Glomerular endothelial cell (primary cell): ENCODE measurements around the gene MAP7D1. TPM values are rescaled to one million over a fixed set of nuclear protein-coding genes. Genes with fewer than 3 reads are reported as not detected.
"Not testable (repeated sequence)": the region's sequence is repeated elsewhere in the genome, so short reads cannot be mapped to it uniquely, and the experiment has no call there.

Source experiments
- DNase-seq: peaks from one replicate; pipeline ENCODE4 v3.0.0-alpha.2; 2011; ENCODE audit warnings: low read depth, low spot score; ENCODE audit errors: extremely low read depth
- total RNA-seq: library from RNA; depleted of rRNA; stranded (reverse); fragments of >200 nt; gene quantifications from 2 replicates; pipeline ENCODE4 v1.2.3, GENCODE V29; 2015

The MAP7D1 gene
- total RNA-seq, 1 donor from 2014 or later, result 282 TPM

GRCh38 chr1:36151134-36151844 lies 4.7 kb upstream of the MAP7D1 start:
- no peak for DNase-seq

- DNase-seq, result no peak
Measured at GRCh38 chr1:36151845-36152203, 4.1 kb upstream of the MAP7D1 start.

DNA sequence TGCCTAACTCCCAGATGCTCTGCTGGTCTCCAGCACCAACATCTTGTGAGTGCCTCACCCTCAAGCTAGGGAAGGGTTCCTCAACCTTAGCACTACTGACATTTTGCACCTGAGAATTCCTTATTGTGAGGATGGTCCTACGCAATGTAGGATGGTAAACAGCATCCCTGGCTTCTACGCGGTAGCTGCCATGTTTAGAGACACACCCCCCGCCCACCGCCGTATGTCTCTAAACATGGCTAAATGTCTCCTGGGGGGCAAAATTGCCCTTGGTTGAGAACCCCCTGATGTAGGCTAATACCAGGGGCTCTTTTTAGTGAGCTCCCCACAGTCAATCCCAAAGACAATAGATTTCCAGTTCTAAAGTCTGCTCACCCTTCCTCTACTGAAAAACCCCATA lies 2.5 kb upstream of the MAP7D1 start:
- no peak for DNase-seq

DNA sequence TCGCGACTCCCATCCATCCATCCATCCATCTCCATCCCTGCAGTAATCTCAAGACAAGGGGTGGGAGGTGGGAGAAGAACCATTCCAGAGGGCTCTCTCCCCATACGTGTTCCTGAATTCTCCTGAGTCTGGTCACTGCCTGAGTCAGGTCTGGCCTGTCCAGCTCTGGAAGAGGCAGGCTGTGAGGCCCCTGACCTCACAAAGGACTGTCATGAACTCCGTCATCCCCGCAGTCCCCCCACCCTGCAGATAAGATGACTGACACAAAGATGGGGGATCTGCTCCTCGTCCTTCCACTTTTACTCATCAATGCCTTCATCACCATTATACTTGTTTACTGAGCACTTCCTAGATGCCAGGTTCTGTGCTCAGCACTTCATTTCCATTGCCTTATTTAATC lies 1.6 kb upstream of the MAP7D1 start:
- DNase-seq, result no peak

DNA sequence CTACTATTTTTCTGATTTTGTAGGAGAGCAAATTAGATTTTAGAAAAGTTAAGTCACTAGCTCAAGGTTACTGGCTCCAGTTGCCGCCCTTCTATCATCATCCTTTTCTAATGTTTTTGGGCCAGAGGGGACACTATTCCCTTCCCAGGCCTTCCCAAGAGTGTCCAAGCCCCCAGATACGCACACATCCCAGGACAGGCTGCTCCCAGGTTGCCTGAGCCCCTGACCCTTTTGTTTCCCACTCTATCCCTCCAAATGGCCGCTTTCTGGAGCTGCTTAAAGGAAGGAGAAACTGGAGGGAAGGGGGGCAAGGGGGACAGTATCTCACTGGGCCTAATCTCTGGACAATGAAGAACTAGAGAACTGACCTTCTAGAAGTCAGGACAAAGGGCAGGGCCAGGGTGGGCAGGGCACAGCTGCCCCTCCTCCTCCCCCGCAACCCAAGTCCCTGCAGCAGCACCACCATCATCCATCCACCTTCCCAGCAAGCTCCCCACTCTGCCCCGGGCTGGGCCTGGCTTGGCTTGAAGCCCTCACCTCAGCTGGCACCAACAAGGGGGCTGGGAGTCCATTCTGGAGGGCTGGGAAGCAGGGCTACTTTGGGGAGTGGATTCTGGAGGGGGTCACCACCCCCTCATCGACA lies 1.1 kb upstream of the MAP7D1 start:
- no peak for DNase-seq

- no peak for DNase-seq
Measured at GRCh38 chr1:36156329-36157114, 562 bp downstream of the MAP7D1 start.

GRCh38 chr1:36157115-36157903 lies 1.3 kb downstream of the MAP7D1 start:
- no peak for DNase-seq

GRCh38 chr1:36157973-36158826 lies 2.2 kb downstream of the MAP7D1 start:
- DNase-seq, result no peak

DNA sequence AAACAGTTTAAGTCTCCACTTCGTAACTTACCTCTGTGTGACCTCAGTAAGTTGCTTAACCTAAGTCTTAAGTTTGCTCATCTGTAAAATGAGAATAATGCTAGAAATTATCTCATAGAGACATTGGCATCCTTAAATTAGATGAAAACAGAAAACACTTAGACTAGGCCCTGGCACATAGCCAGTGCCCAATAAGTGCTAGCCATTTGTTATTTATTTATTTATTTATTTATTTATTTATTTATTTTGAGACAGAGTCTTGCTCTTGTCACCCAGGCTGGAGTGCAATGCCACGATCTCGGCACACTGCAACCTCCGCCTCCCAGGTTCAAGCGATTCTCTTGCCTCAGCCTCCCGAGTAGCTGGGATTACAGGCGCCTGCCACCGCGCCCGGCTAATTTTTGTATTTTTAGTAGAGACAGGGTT lies 2.9 kb downstream of the MAP7D1 start:
- not testable (repeated sequence) for DNase-seq

DNA sequence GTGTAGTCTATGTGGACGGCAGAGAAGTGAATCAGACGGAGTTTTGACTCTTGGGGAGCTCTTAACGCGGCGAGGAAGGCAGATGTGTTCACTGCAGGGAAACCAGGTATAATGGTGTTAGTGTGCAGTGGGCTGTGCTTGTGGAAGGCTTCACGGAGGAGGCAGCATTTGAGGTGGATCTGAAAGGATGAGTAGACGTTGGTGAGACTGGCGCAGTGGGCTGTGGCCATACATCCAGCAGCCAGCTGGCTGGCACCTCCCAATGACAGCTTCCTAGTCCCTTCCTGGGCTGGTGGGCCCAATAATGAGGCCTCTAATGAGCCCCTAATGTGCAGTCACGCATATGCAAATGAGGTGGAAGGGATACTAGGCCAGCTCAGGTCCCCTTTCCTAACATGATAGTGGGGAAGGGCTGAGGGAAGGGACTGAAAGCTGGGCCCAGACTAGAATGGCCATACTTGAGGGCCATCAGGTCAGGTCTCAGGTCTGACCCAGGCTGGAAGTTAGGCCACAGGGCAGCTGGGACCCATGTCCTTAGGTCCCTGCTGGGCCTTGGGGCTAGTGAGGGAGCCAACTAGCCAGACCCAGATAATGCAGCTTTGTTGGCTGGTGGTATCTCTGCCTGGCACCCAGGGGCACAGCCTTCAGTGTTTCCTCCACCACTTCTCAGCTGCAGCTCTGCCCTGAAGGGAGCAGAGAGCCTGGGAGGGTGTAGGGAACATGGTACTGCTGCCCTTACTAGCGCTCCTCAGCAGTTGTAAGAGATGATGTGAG lies 3.8 kb downstream of the MAP7D1 start:
- DNase-seq, result no peak

GRCh38 chr1:36160388-36160948 lies 4.5 kb downstream of the MAP7D1 start:
- DNase-seq, result no peak

GRCh38 chr1:36160949-36161485 lies 5.1 kb downstream of the MAP7D1 start:
- DNase-seq, result no peak

DNA sequence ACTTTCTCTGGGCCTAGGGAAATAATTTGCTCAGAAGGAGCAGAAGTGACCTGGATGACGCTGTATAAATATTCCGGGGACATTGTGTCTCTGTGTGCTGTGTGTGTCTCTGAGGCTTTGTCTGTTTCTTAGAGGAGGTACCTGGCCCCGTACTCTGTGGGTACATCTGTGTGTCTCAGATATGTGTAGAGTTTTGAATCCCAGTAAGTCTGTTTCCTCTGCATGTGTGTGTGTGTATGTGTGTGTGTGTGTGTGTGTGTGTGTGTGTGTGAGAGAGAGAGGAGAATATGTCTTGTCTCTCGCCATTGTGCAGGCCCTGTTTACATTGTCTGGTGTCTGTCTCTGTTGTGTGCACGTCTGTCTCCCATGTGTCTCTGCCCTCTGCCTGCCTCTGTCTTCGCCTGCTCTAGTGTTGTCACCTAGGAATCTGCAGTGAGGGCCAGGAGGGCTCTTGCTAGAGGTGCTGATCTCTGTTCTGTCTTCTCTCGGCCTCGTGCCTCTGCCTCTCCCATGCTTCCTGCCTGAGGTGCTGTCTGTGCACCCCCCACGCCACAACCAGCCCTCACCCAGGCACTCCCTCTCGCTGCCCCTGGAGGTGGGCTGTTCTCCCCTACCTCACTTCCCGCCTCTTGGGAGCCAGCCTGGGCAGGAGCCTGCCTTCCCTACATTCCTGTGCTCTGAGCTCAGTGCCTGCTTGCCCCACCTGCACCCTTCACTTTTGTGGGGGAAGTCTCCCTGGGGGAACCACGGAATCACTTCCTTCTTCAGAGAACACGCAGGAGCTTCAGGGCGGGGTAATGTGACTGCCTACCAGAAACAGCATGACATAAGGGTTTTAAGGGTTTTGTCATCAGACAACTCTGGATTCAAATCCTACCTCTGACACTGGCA lies 5.9 kb downstream of the MAP7D1 start:
- no peak for DNase-seq

DNA sequence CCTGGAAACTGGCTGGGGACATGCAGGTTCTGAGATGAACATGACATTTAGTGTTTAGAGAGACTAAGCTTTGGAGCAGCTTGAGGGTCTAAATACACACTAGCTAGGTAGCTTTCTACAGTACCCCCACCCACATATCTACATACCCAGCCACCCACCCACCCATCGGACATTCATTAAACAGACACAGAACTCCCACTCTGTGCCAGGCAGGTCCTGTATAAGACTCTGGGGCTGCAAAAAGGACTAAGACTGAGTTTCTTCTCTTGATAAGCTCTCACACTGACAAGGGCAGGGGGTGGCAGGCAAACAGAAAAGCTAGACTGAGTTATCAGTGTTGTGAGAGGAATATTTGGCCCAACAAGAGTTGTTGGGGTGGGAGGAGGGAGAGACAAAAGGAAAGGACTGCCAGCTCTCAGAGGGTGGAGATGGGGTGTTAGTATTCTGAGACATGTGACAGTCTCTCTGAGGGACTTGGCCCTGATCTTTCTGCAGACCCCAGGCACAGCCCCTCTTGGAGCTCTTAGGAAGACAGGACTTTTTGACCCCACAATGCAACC lies 6.8 kb downstream of the MAP7D1 start:
- no peak for DNase-seq

GRCh38 chr1:36163426-36163825 lies 7.5 kb downstream of the MAP7D1 start:
- no peak for DNase-seq

DNA sequence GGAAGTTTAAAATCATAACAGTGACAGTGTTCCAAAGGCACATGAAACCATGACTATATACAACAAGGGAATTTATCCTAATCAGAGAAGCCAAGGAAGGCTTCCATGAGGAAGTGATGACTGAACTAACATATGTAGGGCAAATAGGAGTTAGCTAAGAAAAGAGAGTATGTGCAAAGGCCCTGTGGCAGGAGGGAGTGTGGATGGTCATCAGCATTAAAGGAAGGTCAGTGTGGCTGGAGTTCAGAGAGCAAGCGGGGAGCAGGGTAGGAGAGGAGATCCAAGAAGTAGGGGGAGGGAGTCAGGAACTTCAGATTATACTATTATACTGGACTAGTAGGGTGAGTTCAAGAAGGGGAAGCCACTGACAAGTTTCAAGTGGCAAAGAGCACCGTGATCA lies 8.4 kb downstream of the MAP7D1 start:
- DNase-seq, result no peak

DNA sequence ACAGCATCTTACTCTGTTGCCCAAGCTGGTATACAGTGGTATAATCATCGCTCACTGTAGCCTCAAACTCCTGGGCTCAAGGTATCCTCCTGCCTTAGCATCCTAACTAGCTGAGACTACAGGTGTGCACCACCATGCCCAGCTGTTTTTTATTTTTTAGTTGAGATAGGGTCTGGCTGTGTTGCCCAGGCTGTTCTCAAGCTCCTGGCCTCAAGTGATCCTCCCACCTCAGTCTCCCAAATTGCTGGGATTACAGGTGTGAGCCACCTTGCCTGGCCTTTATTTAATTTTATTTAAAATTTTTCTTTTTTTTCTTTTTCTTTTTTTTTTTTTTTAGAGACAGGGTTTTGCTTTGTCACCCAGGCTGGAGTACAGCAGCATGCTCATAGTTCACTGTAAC lies 9.2 kb downstream of the MAP7D1 start:
- no peak for DNase-seq
